GM18909 (cell line): ENCODE data around the gene SASH1.
"Not testable (repeated sequence)": the region's sequence is repeated elsewhere in the genome, so short reads cannot be mapped to it uniquely, and the experiment has no call there.

Experiments used
- ATAC-seq: cut with Tn5 transposase; IDR thresholded peaks from one replicate; pipeline ENCODE4 v1.9.1; 2021; ENCODE audit warnings: mild to moderate bottlenecking; ENCODE audit not compliant: unreplicated experiment, poor library complexity

Gene SASH1

GRCh38 chr6:148359228-148359627 lies 16.6 kb downstream of the SASH1 start:
- ATAC-seq = no peak

DNA sequence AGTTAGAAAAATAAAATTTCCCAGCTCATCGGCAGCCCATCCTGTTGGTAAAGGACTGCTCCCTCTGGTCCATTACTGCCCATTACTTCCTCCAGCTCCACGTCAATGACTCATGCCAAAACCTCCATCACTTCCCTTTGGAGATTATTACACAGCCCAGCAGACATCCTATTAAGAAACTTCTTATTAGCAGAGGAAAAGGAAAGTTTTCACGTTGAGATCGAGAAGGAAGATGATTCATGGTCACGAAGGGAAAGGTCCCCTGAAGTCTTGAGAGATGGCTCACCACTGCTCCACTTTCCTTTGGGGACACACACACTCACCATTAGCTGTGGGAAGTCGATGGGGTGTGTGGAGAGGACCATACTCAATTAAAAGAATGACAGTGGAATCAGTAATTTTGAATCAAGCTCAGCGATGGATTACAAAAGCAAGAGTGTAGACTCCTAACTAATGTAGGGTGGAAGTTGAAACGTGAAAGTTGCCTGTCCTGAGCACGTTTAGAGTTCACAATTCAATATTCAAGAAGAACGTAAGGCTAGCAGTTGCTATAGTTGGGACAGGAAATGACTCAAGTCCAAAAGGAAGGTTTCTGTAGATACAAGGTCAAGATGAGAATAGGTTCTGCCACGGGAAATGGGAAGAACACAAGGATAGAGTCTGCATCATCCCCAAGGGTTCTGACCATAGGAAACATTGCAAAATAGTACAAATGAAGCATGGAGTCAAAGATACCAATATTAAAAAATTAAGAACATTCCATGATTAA lies 21.6 kb downstream of the SASH1 start:
- ATAC-seq = no peak

DNA sequence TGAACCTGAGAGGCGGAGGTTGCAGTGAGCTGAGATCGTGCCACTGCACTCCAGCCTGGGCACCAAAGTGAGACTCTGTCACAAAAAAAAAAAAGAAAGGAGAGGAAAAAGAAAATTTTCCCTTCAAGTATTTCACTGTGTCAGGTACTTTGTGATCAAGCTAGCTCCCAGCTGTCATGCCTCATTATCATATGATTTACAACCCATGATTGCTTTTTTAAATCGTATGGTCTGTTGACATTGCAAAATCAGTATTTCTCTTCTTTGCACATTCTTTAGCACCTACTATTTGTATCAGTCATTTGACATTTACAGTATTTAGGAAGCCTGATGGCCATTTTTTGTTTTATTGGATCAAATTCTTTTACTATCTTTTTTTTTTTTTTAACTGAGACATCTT lies 22.4 kb downstream of the SASH1 start:
- ATAC-seq = no peak

GRCh38 chr6:148367411-148368024 lies 24.9 kb downstream of the SASH1 start:
- peak; percentile 55 for ATAC-seq

DNA sequence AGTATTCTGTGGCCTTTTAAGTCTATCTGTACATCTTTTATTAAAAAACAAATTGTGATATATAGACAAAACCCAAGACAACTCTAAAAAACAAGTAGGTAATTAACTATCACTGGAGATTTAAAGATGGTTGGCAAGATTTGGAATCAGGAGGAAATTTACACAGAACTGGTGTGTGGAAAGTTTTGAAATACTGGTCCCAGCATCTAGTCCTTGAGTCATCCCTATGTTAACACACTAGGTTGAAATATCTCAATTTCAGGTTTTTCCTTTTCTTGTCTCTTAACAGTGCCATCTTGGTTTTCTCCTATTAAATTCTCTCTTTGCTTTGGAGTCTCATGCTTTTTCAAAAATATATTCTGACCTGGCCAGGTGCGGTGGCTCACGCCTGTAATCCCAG lies 27.5 kb downstream of the SASH1 start:
- ATAC-seq = no peak

DNA sequence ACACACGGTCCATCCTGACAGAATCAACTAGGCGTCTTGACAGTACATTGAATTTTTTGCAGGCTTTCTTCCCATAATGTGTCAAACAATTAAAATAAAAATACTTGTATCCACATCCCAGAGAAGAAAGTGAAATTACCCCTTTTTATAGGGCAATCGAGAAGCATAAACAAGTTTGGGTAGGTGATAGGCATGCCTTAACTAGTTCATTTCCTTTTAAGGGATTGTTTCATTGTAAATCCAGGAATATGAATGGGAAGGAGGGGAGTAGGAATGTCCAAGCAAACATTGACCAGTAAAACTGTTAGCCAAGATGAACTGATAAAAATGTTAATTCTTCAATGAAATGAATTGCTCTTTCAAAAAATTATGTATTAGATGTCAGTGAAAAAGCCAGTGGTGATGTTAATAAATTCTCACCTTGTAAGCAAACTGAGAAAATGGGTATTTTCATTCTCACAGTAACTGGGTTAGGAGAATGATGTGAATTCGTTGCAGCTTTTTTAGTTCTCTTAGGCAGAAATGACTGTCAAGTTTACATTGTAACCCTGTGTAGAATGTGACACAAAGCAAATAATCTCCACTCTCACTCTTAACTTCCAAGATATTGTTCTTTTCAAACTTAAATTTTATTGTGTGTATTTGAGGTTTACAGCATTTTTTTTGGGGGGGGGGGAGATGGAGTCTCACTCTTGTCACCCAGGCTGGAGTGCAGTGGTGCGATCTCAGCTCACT lies 31.6 kb downstream of the SASH1 start:
- no peak for ATAC-seq

- no peak for ATAC-seq
Observed at GRCh38 chr6:148375401-148375800, 32.8 kb downstream of the SASH1 start.

- ATAC-seq = no peak
Observed at GRCh38 chr6:148379481-148379880, 36.8 kb downstream of the SASH1 start.

GRCh38 chr6:148379966-148380713 lies 37.5 kb downstream of the SASH1 start:
- ATAC-seq = no peak

DNA sequence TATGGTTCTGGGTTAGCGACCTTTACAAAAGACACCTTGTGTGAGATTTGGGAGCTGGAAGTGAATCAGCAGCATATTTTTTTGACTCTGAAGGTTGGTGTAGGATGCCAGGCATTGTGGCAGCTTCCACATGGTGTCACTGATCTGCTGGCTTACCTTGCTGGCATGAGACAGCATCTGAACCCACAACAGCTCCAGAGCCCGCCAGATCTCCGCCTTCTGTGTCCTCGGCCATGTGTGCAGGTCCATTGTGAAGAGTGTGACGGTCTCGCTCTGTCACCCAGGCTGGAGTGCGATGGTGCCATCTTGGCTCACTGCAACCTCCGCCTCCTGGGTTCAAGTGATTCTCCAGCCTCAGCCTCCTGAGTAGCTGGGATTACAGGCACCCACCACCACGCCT lies 39.4 kb downstream of the SASH1 start:
- ATAC-seq = not testable (repeated sequence)

DNA sequence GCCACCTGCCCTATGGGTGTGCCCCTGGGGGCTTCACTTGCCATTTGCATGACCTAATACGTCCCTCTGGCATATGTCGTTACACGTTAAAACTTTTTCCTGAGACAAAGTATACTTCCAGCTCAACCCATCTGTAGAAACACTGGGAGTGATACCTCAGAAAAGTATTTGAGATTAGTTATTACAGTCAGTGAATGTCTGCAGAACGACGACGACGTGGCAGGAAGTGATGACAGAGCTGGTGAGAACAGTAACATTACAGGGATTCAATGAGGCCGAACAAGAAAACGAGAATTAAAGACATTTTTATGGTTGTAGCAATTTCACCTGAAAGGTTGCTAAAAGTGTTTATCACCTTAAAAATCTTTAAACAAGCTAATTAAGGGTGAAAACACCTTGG lies 40.2 kb downstream of the SASH1 start:
- no peak for ATAC-seq

DNA sequence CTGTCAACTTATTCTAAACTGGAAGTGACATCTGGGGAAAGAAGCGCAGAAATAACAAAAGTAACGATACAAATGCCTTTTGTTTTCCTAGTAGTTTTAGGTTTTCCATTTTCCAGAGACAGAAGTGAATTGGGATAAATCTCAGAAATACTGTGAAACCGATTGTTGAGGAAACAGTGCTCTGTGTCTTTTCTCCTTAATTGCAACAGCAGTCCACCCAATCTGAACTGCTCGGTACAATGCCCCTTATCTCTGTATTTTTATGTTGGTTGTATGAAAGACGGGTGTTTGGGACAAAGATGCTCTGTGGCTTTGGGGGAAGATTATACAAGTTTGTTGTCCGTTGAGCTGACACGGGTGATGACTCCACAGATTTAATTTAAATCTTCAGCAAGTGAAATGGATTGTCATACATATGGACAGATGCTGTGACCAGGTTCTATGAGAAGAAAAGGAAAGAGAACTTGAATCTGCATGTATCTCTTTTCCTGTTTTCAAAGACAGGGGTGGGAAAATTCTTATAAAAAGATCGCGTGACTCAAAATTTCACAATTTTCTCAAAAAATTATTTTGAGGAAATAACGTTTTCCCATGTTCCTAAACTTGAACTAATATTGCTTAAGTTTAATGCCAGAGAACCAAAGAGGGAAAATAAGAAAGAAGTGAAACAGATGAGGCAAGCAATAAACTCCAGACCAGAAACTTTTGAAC lies 41.2 kb downstream of the SASH1 start:
- no peak for ATAC-seq

- ATAC-seq = no peak
Observed at GRCh38 chr6:148385379-148385778, 42.7 kb downstream of the SASH1 start.

GRCh38 chr6:148388521-148388920 lies 45.9 kb downstream of the SASH1 start:
- no peak for ATAC-seq

DNA sequence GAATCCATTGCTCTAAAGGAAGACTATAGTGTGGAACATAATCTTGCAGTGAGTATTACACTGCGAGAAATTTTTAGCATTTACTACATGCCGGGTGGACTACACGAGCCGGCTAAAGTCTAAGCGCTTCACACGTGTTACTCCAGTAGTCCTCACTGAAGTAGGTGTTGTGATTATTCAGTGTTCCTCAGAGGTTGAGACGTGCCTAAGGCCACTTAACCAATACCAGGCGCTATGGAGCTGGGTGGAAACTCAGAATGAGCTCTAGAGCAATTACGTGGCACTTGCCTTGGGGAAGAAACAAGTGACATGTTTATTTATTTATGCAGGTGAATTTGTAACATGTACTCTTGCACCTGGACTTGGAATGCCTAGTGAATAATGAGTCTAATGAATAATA lies 46.4 kb downstream of the SASH1 start:
- ATAC-seq = no peak

- no peak for ATAC-seq
Observed at GRCh38 chr6:148389917-148390316, 47.3 kb downstream of the SASH1 start.

DNA sequence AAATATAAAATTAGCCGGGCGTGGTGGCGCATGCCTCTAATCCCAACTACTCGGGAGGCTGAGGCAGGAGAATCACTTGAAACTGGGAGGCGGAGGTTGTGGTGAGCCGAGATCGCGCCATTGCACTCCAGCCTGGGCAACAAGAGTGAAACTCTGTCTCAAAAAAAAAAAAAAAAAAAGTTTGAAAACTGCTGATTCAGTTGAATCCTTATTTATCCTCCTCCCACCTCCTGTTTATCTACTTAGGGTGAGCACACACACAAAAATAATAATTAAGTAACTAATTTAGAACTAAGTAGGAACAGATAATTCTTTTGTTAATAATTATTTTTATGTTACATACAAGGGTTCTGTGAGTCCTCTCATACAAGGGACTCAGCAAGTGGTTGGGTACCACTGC lies 49.5 kb downstream of the SASH1 start:
- not testable (repeated sequence) for ATAC-seq

GRCh38 chr6:148392671-148393070 lies 50.0 kb downstream of the SASH1 start:
- ATAC-seq = no peak

GRCh38 chr6:148395583-148396101 lies 53.0 kb downstream of the SASH1 start:
- no peak for ATAC-seq

GRCh38 chr6:148396411-148396810 lies 53.8 kb downstream of the SASH1 start:
- no peak for ATAC-seq
